Measurements from ENCODE around the gene FAM181A. TPM values are rescaled to one million over a fixed set of nuclear protein-coding genes. Genes with fewer than 3 reads are reported as not detected.

The FAM181A gene
- total and polyA plus RNA-seq, 2 donors (not counting 1 experiment from before 2014, with no cell fraction given): not detected

- Histone ChIP-seq H3K4me3 (ENCODE audit: control extremely low read depth in 1 of 5, extremely low read depth in 1 of 5, insufficient read depth in 1 of 5, low read depth in 2 of 5, low read length in 4 of 5) (peak overlapping the region in 4 of 5 experiments; percentile 16 to 55 (median 42)), H3K9me3 (ENCODE audit: control extremely low read depth in 1 of 3, control insufficient read depth in 2 of 3, insufficient read depth in 1 of 3, low read length in 2 of 3) (no peaks in the 10 kb centered on the region), H3K4me2 (replicated peaks; ENCODE audit: low read depth, low read length, poor library complexity, severe bottlenecking) (peak overlapping the region; percentile 89), H3K27me3 (replicated peaks in 1 of 4; ENCODE audit: control extremely low read depth in 1 of 4, control insufficient read depth in 3 of 4, insufficient read depth in 4 of 4, low read length in 3 of 4) (no peaks in the 10 kb centered on the region), H2AFZ (ENCODE audit: insufficient read depth, low read depth, low read length, poor library complexity, severe bottlenecking) (peak overlapping the region; percentile 72), H3K4me1 (ENCODE audit: control insufficient read depth in 2 of 2, insufficient read depth in 2 of 2, low read length in 2 of 2) (peaks cover 65 to 74% of the 10 kb centered on the region in 2 donors), H3K36me3 (replicated peaks in 1 of 2; ENCODE audit: control extremely low read depth in 1 of 2, control insufficient read depth in 1 of 2, extremely low read depth in 1 of 2, insufficient read depth in 2 of 2, low read length in 1 of 2) (no peaks in the 10 kb centered on the region), H3K79me2 (ENCODE audit: control insufficient read depth, insufficient read depth, low read length) (peaks cover 10% of the 10 kb centered on the region), H4K20me1 (ENCODE audit: control insufficient read depth, insufficient read depth, low read length, poor library complexity, severe bottlenecking) (no peaks in the 10 kb centered on the region), H3K9ac (ENCODE audit: low read length) (peak overlapping the region; percentile 51), H3K27ac (ENCODE audit: low read length in 2 of 2) (peak overlapping the region; percentile 53 to 72)
- ATAC-seq (ENCODE audit: low read depth) (peak; percentile 32), DNase-seq (peak; percentile 76)
- 12% methylated on average over 13 of the region's 19 CpGs for WGBS (ENCODE audit: insufficient coverage)
- TF ChIP-seq EZH2 (IDR thresholded peaks at IDR 0.05; ENCODE audit: borderline replicate concordance, insufficient read depth, low read depth, low read length, poor library complexity, severe bottlenecking): no peak
- TF ChIP-seq CTCF (IDR thresholded peaks at IDR 0.05): no peak
- intact Hi-C loops (cut with micrococcal nuclease): loop anchor here (2.0 to 5.0 kb wide), 2 partner anchors 16 to 177 kb away; no protein-coding TSS in a partner anchor
- ChIA-PET POLR2A (interaction anchor here (0.7 to 1.5 kb wide), 3 partner anchors 9 to 12 kb away, joined by 3 to 8 read pairs (median 4); no protein-coding TSS in a partner anchor), CTCF (interaction anchor here (2.6 to 37.7 kb wide), 3 partner anchors 12 to 46 kb away, joined by 10 to 1036 read pairs (median 117); no protein-coding TSS in a partner anchor)
- H3K9me3 Mint-ChIP-seq (ENCODE audit: insufficient read depth): no peaks in the 10 kb centered on the region
- peak overlapping the region; percentile 71 for H3K4me3 Mint-ChIP-seq
- peak overlapping the region; percentile 76 for H3K27ac Mint-ChIP-seq
- H3K4me1 Mint-ChIP-seq: peaks cover 68% of the 10 kb centered on the region
- H3K27me3 Mint-ChIP-seq: no peaks in the 10 kb centered on the region
Observed at GRCh38 chr14:93954900-93955849, 28.0 kb downstream of the FAM181A start.
